Fibroblast of lung (primary cell): ENCODE results near the gene ZSCAN26. TPM values are rescaled to one million over a fixed set of nuclear protein-coding genes. Genes with fewer than 3 reads are reported as not detected.

ENCODE experiments used
- DNase-seq, 2 donors: peaks; one replicate each; pipeline versions ENCODE4 v3.0.0 to v3.0.0-alpha.2; 2010; ENCODE audit warnings: low read depth in 2 of 2
- H2AFZ ChIP-seq: 2 replicates; pipeline ENCODE4 v1.5.1; 2012; ENCODE audit warnings: low read length, control low read depth, inconsistent platforms
- H3K27ac ChIP-seq: 2 replicates; pipeline ENCODE4 v1.5.1; 2011; ENCODE audit warnings: low read length, control low read depth; ENCODE audit not compliant: insufficient read depth
- H3K27me3 ChIP-seq: 2 replicates; pipeline ENCODE4 v1.5.1; 2011; ENCODE audit warnings: mild to moderate bottlenecking, low read length; ENCODE audit not compliant: control insufficient read depth, insufficient read depth
- H3K36me3 ChIP-seq: 2 replicates; pipeline ENCODE4 v1.5.1; 2011; ENCODE audit warnings: low read length; ENCODE audit not compliant: control insufficient read depth, insufficient read depth
- H3K4me1 ChIP-seq: 2 replicates; pipeline ENCODE4 v1.5.1; 2011; ENCODE audit warnings: low read length; ENCODE audit not compliant: control insufficient read depth, insufficient read depth; ENCODE audit errors: extremely low read depth
- H3K4me2 ChIP-seq: 2 replicates; pipeline ENCODE4 v1.5.1; 2011; ENCODE audit warnings: low read length, control low read depth; ENCODE audit not compliant: insufficient read depth; ENCODE audit errors: extremely low read depth
- H3K4me3 ChIP-seq, 4 experiments: fragments of 200-600 bp in 1 of 4; sonication (generic) in 1 of 4; replicated peaks in 1 of 4; 2 replicates each; pipeline ENCODE4 v1.5.1; 2011 to 2016; ENCODE audit warnings: low read length in 4 of 4, low read depth in 3 of 4, mild to moderate bottlenecking in 3 of 4, control low read depth in 2 of 4, inconsistent platforms in 1 of 4, mixed read lengths in 1 of 4; ENCODE audit not compliant: insufficient read depth in 1 of 4; ENCODE audit errors: control extremely low read depth in 1 of 4
- H3K79me2 ChIP-seq: 2 replicates; pipeline ENCODE4 v1.5.1; 2012; ENCODE audit warnings: mild to moderate bottlenecking, low read length, inconsistent platforms; ENCODE audit not compliant: control insufficient read depth, insufficient read depth
- H3K9ac ChIP-seq: 2 replicates; pipeline ENCODE4 v1.5.1; 2011; ENCODE audit warnings: mild to moderate bottlenecking, low read length, control low read depth; ENCODE audit not compliant: insufficient read depth
- H3K9me3 ChIP-seq: 2 replicates; pipeline ENCODE4 v1.5.1; 2012; ENCODE audit warnings: low read depth, low read length; ENCODE audit not compliant: control insufficient read depth, insufficient read depth
- H4K20me1 ChIP-seq: 2 replicates; pipeline ENCODE4 v1.5.1; 2011; ENCODE audit warnings: low read length; ENCODE audit not compliant: control insufficient read depth, insufficient read depth; ENCODE audit errors: extremely low read depth
- EZH2 ChIP-seq: IDR thresholded peaks from 2 replicates; pipeline ENCODE4 v1.5.1; 2012; ENCODE audit warnings: low read length, control low read depth, mild to moderate bottlenecking; ENCODE audit errors: missing control alignments
- polyA plus RNA-seq, 2 donors: library from polyadenylated mRNA; depleted of rRNA in 1 of 2; stranded (reverse) in 1 of 2; unstranded in 1 of 2; fragments of >200 nt; gene quantifications; 2 replicates each; pipeline ENCODE4 v1.2.1, GENCODE V29; 2011 to 2012; ENCODE audit warnings: missing spikeins in 1 of 2
- total RNA-seq: library from RNA; depleted of rRNA; stranded (reverse); fragments of >200 nt; gene quantifications from 2 replicates; pipeline ENCODE4 v1.2.1, GENCODE V29; 2014
- TF ChIP-seq, protein P1 (sequence below), 2 donors: IDR thresholded peaks in 1 of 2; conservative IDR thresholded peaks in 1 of 2; 1 replicate in 1 of 2; 2 replicates in 1 of 2; pipeline ENCODE4 v1.5.1; 2011 to 2012; ENCODE audit warnings: low read length in 2 of 2, control low read depth in 1 of 2, inconsistent platforms in 1 of 2, low read depth in 1 of 2, mild to moderate bottlenecking in 1 of 2

The ZSCAN26 gene
- total and polyA plus RNA-seq, 2 donors (not counting 1 experiment from before 2014, with no cell fraction given) = 16.6 to 23.9 TPM

GRCh38 chr6:28282926-28283325, 16.0 kb downstream of the ZSCAN26 start:
- Histone ChIP-seq H3K9me3 (no peaks in the 10 kb centered on the region), H3K4me1 (no peaks in the 10 kb centered on the region), H3K27me3 (no peaks in the 10 kb centered on the region), H3K4me3 (no peak overlapping the region), H2AFZ (no peak overlapping the region), H3K79me2 (peaks cover 7% of the 10 kb centered on the region), H3K9ac (no peak overlapping the region), H3K4me2 (no peak overlapping the region), H4K20me1 (no peaks in the 10 kb centered on the region), H3K27ac (no peak overlapping the region), H3K36me3 (peaks cover 4% of the 10 kb centered on the region)
- peak in 1 of 2 donors; percentile 19 for DNase-seq
- TF ChIP-seq, protein P1, sequence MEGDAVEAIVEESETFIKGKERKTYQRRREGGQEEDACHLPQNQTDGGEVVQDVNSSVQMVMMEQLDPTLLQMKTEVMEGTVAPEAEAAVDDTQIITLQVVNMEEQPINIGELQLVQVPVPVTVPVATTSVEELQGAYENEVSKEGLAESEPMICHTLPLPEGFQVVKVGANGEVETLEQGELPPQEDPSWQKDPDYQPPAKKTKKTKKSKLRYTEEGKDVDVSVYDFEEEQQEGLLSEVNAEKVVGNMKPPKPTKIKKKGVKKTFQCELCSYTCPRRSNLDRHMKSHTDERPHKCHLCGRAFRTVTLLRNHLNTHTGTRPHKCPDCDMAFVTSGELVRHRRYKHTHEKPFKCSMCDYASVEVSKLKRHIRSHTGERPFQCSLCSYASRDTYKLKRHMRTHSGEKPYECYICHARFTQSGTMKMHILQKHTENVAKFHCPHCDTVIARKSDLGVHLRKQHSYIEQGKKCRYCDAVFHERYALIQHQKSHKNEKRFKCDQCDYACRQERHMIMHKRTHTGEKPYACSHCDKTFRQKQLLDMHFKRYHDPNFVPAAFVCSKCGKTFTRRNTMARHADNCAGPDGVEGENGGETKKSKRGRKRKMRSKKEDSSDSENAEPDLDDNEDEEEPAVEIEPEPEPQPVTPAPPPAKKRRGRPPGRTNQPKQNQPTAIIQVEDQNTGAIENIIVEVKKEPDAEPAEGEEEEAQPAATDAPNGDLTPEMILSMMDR (conservative IDR thresholded peaks at IDR 0.05 in 1 of 2, IDR thresholded peaks at IDR 0.05 in 1 of 2; ENCODE audit: low read depth in 1 of 2, low read length in 2 of 2) = no peak
- no peak for TF ChIP-seq EZH2

DNA sequence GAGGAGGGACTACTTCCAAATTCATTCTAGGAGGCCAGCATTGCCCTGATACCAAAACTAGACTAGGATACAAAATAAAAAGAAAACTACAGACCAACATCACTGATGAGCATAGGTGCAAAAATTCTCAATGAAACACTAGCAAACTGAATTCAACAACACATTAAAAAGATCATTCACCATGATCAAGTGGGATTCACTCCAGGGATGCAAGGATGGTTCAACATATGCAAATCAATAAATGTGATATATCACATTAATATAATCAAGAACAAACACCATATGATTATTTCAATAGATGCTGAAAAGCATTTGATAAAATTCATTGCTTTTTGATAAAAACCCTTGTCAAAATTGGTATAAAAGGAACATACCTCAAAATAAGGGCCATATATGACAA, 24.6 kb downstream of the ZSCAN26 start:
- no peak overlapping the region for H3K4me2 ChIP-seq
- H2AFZ ChIP-seq = no peak overlapping the region
- H3K4me3 ChIP-seq = no peak overlapping the region
- no peak overlapping the region for H3K9ac ChIP-seq
- H3K4me1 ChIP-seq = no peaks in the 10 kb centered on the region
- no peak overlapping the region for H3K27ac ChIP-seq
- no peaks in the 10 kb centered on the region for H3K9me3 ChIP-seq
- no peaks in the 10 kb centered on the region for H4K20me1 ChIP-seq
- no peaks in the 10 kb centered on the region for H3K79me2 ChIP-seq
- peaks cover 3% of the 10 kb centered on the region for H3K36me3 ChIP-seq
- H3K27me3 ChIP-seq = no peaks in the 10 kb centered on the region
- TF ChIP-seq, protein P1 (conservative IDR thresholded peaks at IDR 0.05 in 1 of 2, IDR thresholded peaks at IDR 0.05 in 1 of 2; ENCODE audit: low read depth in 1 of 2, low read length in 2 of 2) = no peak
- TF ChIP-seq EZH2 = no peak
- no peak for DNase-seq

DNA sequence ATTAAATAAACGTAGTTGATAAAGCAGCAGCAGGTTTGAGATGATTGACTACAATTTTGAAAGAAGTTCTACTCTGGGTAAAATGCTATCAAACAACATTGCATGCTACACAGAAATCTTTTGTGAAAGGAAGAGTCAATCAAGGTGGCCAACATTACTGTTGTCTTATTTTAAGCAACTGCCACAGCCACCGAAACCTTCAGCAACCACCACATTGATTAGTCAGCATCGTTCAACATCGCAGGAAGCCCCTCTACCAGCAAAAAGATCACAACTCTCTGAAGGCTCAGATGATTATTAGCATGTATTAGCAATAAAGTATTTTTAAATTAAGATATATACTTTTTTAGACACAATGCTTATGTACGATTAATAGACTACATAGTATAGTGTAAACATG, 28.4 kb downstream of the ZSCAN26 start:
- H3K36me3 ChIP-seq = no peaks in the 10 kb centered on the region
- no peak overlapping the region for H3K9ac ChIP-seq
- no peak overlapping the region for H3K27ac ChIP-seq
- DNase-seq = no peak
- no peak for TF ChIP-seq EZH2
- TF ChIP-seq, protein P1 (conservative IDR thresholded peaks at IDR 0.05 in 1 of 2, IDR thresholded peaks at IDR 0.05 in 1 of 2; ENCODE audit: low read depth in 1 of 2, low read length in 2 of 2) = no peak
- no peaks in the 10 kb centered on the region for H3K9me3 ChIP-seq
- no peak overlapping the region for H3K4me3 ChIP-seq
- H3K4me2 ChIP-seq = no peak overlapping the region
- no peaks in the 10 kb centered on the region for H3K4me1 ChIP-seq
- H4K20me1 ChIP-seq = no peaks in the 10 kb centered on the region
- no peaks in the 10 kb centered on the region for H3K79me2 ChIP-seq
- no peak overlapping the region for H2AFZ ChIP-seq
- H3K27me3 ChIP-seq = no peaks in the 10 kb centered on the region
